Stromal cell of bone marrow (primary cell): ENCODE measurements around the gene HSBP1.

ENCODE experiments used
- DNase-seq: peaks from one replicate; pipeline ENCODE4 v3.0.0-alpha.2; 2012; ENCODE audit warnings: low read depth

HSBP1 gene

GRCh38 chr16:83839561-83839960, 31.8 kb downstream of the HSBP1 start:
- DNase-seq, result no peak

GRCh38 chr16:83840060-83840617, 32.4 kb downstream of the HSBP1 start:
- DNase-seq, result no peak

- DNase-seq, result no peak
Measured at GRCh38 chr16:83842291-83842690, 34.5 kb downstream of the HSBP1 start.

GRCh38 chr16:83842756-83843507, 35.2 kb downstream of the HSBP1 start:
- DNase-seq, result no peak

- no peak for DNase-seq
Measured at GRCh38 chr16:83843657-83844056, 35.9 kb downstream of the HSBP1 start.

GRCh38 chr16:83845263-83845662, 37.5 kb downstream of the HSBP1 start:
- no peak for DNase-seq

- no peak for DNase-seq
Measured at GRCh38 chr16:83847371-83848225, 39.8 kb downstream of the HSBP1 start.

GRCh38 chr16:83849421-83849820, 41.6 kb downstream of the HSBP1 start:
- DNase-seq, result no peak

GRCh38 chr16:83850947-83851346, 43.2 kb downstream of the HSBP1 start:
- DNase-seq, result no peak

DNA sequence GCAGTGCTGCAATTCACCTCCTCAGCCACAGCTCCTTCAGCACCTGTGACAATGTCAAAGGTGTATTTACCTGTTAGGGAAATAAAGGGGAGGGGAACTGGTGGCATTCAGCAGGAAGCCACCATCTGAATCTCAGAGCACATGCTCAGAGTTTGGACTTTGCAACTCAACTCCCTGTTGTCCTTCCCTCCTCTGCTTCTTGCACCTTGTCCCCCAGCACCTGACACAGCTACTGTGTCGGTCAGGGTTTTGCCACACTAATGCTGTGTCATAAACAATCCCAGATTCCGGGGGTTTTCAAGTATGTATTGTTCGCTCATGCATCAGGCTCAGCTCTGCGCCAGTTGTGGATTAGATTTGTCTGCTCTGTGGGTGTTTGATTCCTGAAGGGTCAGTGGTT, 43.7 kb downstream of the HSBP1 start:
- no peak for DNase-seq

- no peak for DNase-seq
Measured at GRCh38 chr16:83852774-83853173, 45.0 kb downstream of the HSBP1 start.

GRCh38 chr16:83853834-83854233, 46.1 kb downstream of the HSBP1 start:
- DNase-seq, result no peak

- DNase-seq, result no peak
Measured at GRCh38 chr16:83854420-83854819, 46.6 kb downstream of the HSBP1 start.

- DNase-seq, result no peak
Measured at GRCh38 chr16:83856792-83857191, 49.0 kb downstream of the HSBP1 start.

DNA sequence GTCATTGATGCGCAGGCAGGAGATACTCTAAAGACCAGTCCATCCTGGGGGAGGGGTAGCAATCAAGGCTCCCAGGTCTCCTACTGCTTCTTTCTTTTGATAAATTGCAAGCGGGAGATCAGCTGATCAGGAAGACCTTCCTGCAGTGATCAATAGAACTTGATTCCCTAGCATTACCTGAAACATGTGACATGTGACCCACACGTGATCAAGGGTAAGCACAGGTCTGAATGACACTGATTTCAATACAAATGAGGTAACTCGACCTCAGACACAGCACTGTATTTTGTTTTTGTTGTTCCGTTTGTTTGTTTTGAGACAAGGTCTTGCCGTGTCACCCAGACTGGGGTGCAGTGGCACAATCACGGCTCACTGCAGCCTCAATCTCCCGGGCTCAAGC, 51.5 kb downstream of the HSBP1 start:
- DNase-seq, result no peak

GRCh38 chr16:83862661-83863060, 54.9 kb downstream of the HSBP1 start:
- DNase-seq, result no peak

DNA sequence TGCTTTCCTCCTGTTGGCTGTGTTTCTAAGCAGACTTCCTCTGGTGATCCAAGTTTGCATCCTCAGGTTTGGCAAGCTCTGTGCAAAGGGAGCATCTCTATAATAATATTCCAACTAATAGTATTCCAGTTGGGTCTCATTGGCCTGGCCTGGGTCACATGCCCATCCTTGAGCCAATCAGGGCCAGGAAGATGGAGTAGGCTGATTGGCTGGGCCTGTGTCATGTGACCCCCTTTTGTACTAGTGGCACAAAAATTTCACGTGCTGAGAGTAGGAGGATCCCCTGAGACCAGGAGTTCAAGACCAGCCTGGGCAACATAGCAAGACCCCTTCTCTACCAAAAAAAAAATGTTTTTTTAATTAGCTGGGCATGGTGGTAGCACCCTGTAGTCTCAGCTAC, 55.9 kb downstream of the HSBP1 start:
- DNase-seq, result no peak
